CD4-positive, alpha-beta T cell treated with Interleukin-15 for 4 hours (primary cell): ENCODE results near the gene PBX1.

ENCODE experiments used
- DNase-seq: peaks from one replicate; pipeline ENCODE4 v3.0.0-alpha.2; 2020; ENCODE audit warnings: low spot score

The PBX1 gene

GRCh38 chr1:164759979-164760469, 201.0 kb downstream of the PBX1 start:
- no peak for DNase-seq

GRCh38 chr1:164760569-164760968, 201.6 kb downstream of the PBX1 start:
- DNase-seq, result no peak

GRCh38 chr1:164761009-164761408, 202.0 kb downstream of the PBX1 start:
- no peak for DNase-seq

- no peak for DNase-seq
Observed at GRCh38 chr1:164763098-164763497, 204.1 kb downstream of the PBX1 start.

- no peak for DNase-seq
Observed at GRCh38 chr1:164764333-164764732, 205.3 kb downstream of the PBX1 start.

- no peak for DNase-seq
Observed at GRCh38 chr1:164765557-164765956, 206.6 kb downstream of the PBX1 start.

- no peak for DNase-seq
Observed at GRCh38 chr1:164765992-164766720, 207.2 kb downstream of the PBX1 start.

- DNase-seq, result no peak
Observed at GRCh38 chr1:164767752-164768402, 208.9 kb downstream of the PBX1 start.

- no peak for DNase-seq
Observed at GRCh38 chr1:164768619-164769018, 209.6 kb downstream of the PBX1 start.

- DNase-seq, result no peak
Observed at GRCh38 chr1:164769486-164770130, 210.6 kb downstream of the PBX1 start.

GRCh38 chr1:164770131-164770529, 211.1 kb downstream of the PBX1 start:
- no peak for DNase-seq

- no peak for DNase-seq
Observed at GRCh38 chr1:164771041-164771618, 212.1 kb downstream of the PBX1 start.

- DNase-seq, result no peak
Observed at GRCh38 chr1:164771619-164772361, 212.8 kb downstream of the PBX1 start.

- DNase-seq, result no peak
Observed at GRCh38 chr1:164772635-164773034, 213.7 kb downstream of the PBX1 start.

- no peak for DNase-seq
Observed at GRCh38 chr1:164773102-164773501, 214.1 kb downstream of the PBX1 start.

- DNase-seq, result no peak
Observed at GRCh38 chr1:164774413-164774812, 215.4 kb downstream of the PBX1 start.

- DNase-seq, result no peak
Observed at GRCh38 chr1:164774819-164775654, 216.1 kb downstream of the PBX1 start.

- DNase-seq, result no peak
Observed at GRCh38 chr1:164777518-164777917, 218.5 kb downstream of the PBX1 start.

- DNase-seq, result no peak
Observed at GRCh38 chr1:164779376-164779775, 220.4 kb downstream of the PBX1 start.

GRCh38 chr1:164780111-164780812, 221.3 kb downstream of the PBX1 start:
- no peak for DNase-seq
